GM23248 (cell line): ENCODE results near the gene SRF. TPM values are rescaled to one million over a fixed set of nuclear protein-coding genes. Genes with fewer than 3 reads are reported as not detected.
"Not testable (repeated sequence)": the region's sequence is repeated elsewhere in the genome, so short reads cannot be mapped to it uniquely, and the experiment has no call there.

Experiments
- DNase-seq: peaks from one replicate; pipeline ENCODE4 v3.0.0-alpha.2; 2015
- H2AFZ ChIP-seq: fragments of 200-600 bp; sonication (generic); 2 replicates; pipeline ENCODE4 v1.6.1; 2016; ENCODE audit warnings: antibody characterized with exemption
- H3F3A ChIP-seq: fragments of 200-600 bp; sonication (generic); 2 replicates; pipeline ENCODE4 v1.6.1; 2016; ENCODE audit warnings: mild to moderate bottlenecking, antibody characterized with exemption, mixed run types; ENCODE audit not compliant: insufficient read depth
- H3K27ac ChIP-seq: fragments of 200-600 bp; sonication (generic); 2 replicates; pipeline ENCODE4 v1.5.1; 2016; ENCODE audit warnings: mild to moderate bottlenecking
- H3K27me3 ChIP-seq: fragments of 200-600 bp; sonication (generic); replicated peaks from 2 replicates; pipeline ENCODE4 v1.6.1; 2016; ENCODE audit warnings: mild to moderate bottlenecking; ENCODE audit not compliant: insufficient read depth
- H3K36me3 ChIP-seq: fragments of 200-600 bp; sonication (generic); 2 replicates; pipeline ENCODE4 v1.6.1; 2016; ENCODE audit warnings: low read depth, mild to moderate bottlenecking
- H3K4me1 ChIP-seq: fragments of 200-600 bp; sonication (generic); 2 replicates; pipeline ENCODE4 v1.6.1; 2016; ENCODE audit warnings: mild to moderate bottlenecking; ENCODE audit not compliant: insufficient read depth
- H3K4me2 ChIP-seq: fragments of 200-600 bp; sonication (generic); one replicate; pipeline ENCODE4 v1.6.1; 2016; ENCODE audit warnings: mild to moderate bottlenecking; ENCODE audit not compliant: unreplicated experiment
- H3K4me3 ChIP-seq: fragments of 200-600 bp; sonication (generic); 2 replicates; pipeline ENCODE4 v1.5.1; 2016; ENCODE audit warnings: mild to moderate bottlenecking
- H3K79me2 ChIP-seq: fragments of 200-600 bp; sonication (generic); 2 replicates; pipeline ENCODE4 v1.6.1; 2016; ENCODE audit warnings: mild to moderate bottlenecking; ENCODE audit not compliant: insufficient read depth
- H3K9ac ChIP-seq: fragments of 200-600 bp; sonication (generic); 2 replicates; pipeline ENCODE4 v1.6.1; 2016; ENCODE audit warnings: mild to moderate bottlenecking
- H3K9me2 ChIP-seq: fragments of 200-600 bp; sonication (generic); 2 replicates; pipeline ENCODE4 v1.6.1; 2016; ENCODE audit warnings: mixed run types, mild to moderate bottlenecking, moderate library complexity; ENCODE audit not compliant: insufficient read depth
- H3K9me3 ChIP-seq: fragments of 200-600 bp; sonication (generic); one replicate; pipeline ENCODE4 v1.6.1; 2017; ENCODE audit warnings: low read depth
- H4K20me1 ChIP-seq: fragments of 200-600 bp; sonication (generic); 2 replicates; pipeline ENCODE4 v1.6.0; 2016; ENCODE audit not compliant: insufficient read depth
- EZH2 ChIP-seq: fragments of 200-600 bp; sonication (generic); IDR thresholded peaks from 2 replicates; pipeline ENCODE4 v1.6.1; 2018; ENCODE audit warnings: antibody characterized with exemption, mild to moderate bottlenecking; ENCODE audit not compliant: insufficient read depth, poor library complexity, severe bottlenecking
- EZH2phosphoT487 ChIP-seq: fragments of 200-600 bp; sonication (generic); IDR thresholded peaks from 2 replicates; pipeline ENCODE4 v1.6.1; 2018; ENCODE audit warnings: antibody characterized with exemption, moderate library complexity, mild to moderate bottlenecking, low read depth; ENCODE audit not compliant: insufficient read depth
- WGBS, 2 experiments: methylation state at CpG; one replicate each; pipeline ENCODE4 v1.1.6; 2015 to 2017; ENCODE audit warnings: low lambda C conversion rate in 2 of 2, low coverage in 1 of 2; ENCODE audit errors: missing lambda C conversion rate in 2 of 2; 5-methylcytosine and 5-hydroxymethylcytosine counted together
- in situ Hi-C: fragments of 300-500 bp; cut with MboI; formaldehyde crosslinking; loops from 2 replicates; pipeline ENCODE4 v1.15.0; 2020
- polyA plus RNA-seq: library from polyadenylated mRNA; unstranded; fragments of >200 nt; fragmentation: Nextera tagmentation; extraction: Ambion mirVana; gene quantifications from 2 replicates; pipeline ENCODE4 v1.2.1, GENCODE V29; 2016
- total RNA-seq: library from RNA; depleted of rRNA; stranded (reverse); fragments of >200 nt; shearing (Covaris generic); gene quantifications from 2 replicates; pipeline ENCODE4 v1.2.3, GENCODE V29; 2014

SRF gene
- total and polyA plus RNA-seq, 2 experiments from 2014 or later: 3.3 to 29.6 TPM

DNA sequence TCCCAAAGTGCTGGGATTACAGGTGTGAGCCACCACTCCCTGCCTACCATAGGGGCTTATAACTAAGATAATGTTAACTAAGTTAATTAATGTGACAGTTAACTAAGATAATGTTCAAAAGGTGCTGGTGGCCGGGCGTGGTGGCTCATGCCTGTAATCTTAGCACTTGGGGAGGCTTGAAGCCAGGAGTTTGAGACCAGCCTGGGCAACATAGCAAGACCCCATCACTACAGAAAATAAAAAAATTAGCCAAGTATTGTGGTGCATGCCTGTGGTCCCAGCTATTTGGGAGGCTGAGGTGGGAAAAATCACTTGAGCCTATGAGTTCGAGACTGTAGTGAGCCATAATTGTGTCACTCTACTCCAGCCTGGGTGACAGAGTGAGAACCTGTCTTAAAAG lies 32.8 kb upstream of the SRF start:
- no peaks in the 10 kb centered on the region for H3K36me3 ChIP-seq
- in situ Hi-C loops: no loop called here
- DNase-seq: no peak

GRCh38 chr6:43139973-43140372 lies 31.1 kb upstream of the SRF start:
- H3K36me3 ChIP-seq, H2AFZ ChIP-seq, H3K9ac ChIP-seq, H3K4me2 ChIP-seq, H3K4me3 ChIP-seq, DNase-seq, H3K27me3 ChIP-seq, H3K79me2 ChIP-seq, H3K27ac ChIP-seq, H3K9me2 ChIP-seq, H3K4me1 ChIP-seq, H4K20me1 ChIP-seq, H3K9me3 ChIP-seq: not testable (repeated sequence)
- WGBS, 2 experiments: 83 to 88% methylated on average over 11 of the region's 11 CpGs
- in situ Hi-C loops: loop anchor here (10.0 kb wide), 1 partner anchor 235 kb away; no protein-coding TSS in a partner anchor
- peaks cover 12% of the 10 kb centered on the region for H3F3A ChIP-seq

More for the DNA sequence above, 32.8 kb upstream of the SRF start:
- no peak overlapping the region for H2AFZ ChIP-seq
- no peaks in the 10 kb centered on the region for H3K9me3 ChIP-seq
- no peaks in the 10 kb centered on the region for H4K20me1 ChIP-seq
- no peaks in the 10 kb centered on the region for H3K27me3 ChIP-seq
- H3K4me3 ChIP-seq: no peak overlapping the region
- TF ChIP-seq EZH2: no peak
- no peak for TF ChIP-seq EZH2phosphoT487
- no peak overlapping the region for H3K27ac ChIP-seq
- no peak overlapping the region for H3K4me2 ChIP-seq
- H3K4me1 ChIP-seq: no peaks in the 10 kb centered on the region
- H3F3A ChIP-seq: peaks cover 12% of the 10 kb centered on the region
- H3K79me2 ChIP-seq: no peaks in the 10 kb centered on the region
- H3K9me2 ChIP-seq: no peaks in the 10 kb centered on the region
- no peak overlapping the region for H3K9ac ChIP-seq
- 89 to 90% methylated on average over 3 of the region's 3 CpGs for WGBS, 2 experiments

DNA sequence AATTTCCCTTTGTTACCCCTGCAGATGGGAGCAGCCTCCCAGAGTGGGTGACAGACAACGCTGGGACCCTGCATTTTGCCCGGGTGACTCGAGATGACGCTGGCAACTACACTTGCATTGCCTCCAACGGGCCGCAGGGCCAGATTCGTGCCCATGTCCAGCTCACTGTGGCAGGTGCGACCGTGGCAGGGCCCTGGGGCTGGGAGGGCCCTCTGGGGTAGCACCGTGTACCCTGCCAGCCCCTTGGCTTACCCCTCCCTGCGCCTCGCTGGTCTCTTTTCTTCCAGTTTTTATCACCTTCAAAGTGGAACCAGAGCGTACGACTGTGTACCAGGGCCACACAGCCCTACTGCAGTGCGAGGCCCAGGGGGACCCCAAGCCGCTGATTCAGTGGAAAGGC lies 29.4 kb upstream of the SRF start:
- no peaks in the 10 kb centered on the region for H4K20me1 ChIP-seq
- DNase-seq: no peak
- no peak overlapping the region for H3K9ac ChIP-seq
- H3K4me2 ChIP-seq: no peak overlapping the region
- 76 to 77% methylated on average over 12 to 16 of the region's 16 CpGs for WGBS, 2 experiments
- no peaks in the 10 kb centered on the region for H3K4me1 ChIP-seq
- no peaks in the 10 kb centered on the region for H3K27me3 ChIP-seq
- H3K36me3 ChIP-seq: 0 out of 2 replicates have a peak, but pooled peaks cover 3% of the 10 kb centered on the region
- H3F3A ChIP-seq: peaks cover 12% of the 10 kb centered on the region
- no peak overlapping the region for H2AFZ ChIP-seq
- no peaks in the 10 kb centered on the region for H3K79me2 ChIP-seq
- TF ChIP-seq EZH2 (no peak), EZH2phosphoT487 (no peak)
- in situ Hi-C loops: loop anchor here (10.0 kb wide), 1 partner anchor 237 kb away; no protein-coding TSS in a partner anchor
- no peaks in the 10 kb centered on the region for H3K9me2 ChIP-seq
- no peak overlapping the region for H3K27ac ChIP-seq
- no peaks in the 10 kb centered on the region for H3K9me3 ChIP-seq
- H3K4me3 ChIP-seq: no peak overlapping the region

- no peak overlapping the region for H2AFZ ChIP-seq
- H3K27ac ChIP-seq: no peak overlapping the region
- H3K9me2 ChIP-seq: no peaks in the 10 kb centered on the region
- no peak overlapping the region for H3K4me3 ChIP-seq
- H3K4me2 ChIP-seq: no peak overlapping the region
- no peaks in the 10 kb centered on the region for H3K27me3 ChIP-seq
- H3K9ac ChIP-seq: no peak overlapping the region
- H3K36me3 ChIP-seq: 0 out of 2 replicates have a peak, but pooled peaks cover 3% of the 10 kb centered on the region
- no peaks in the 10 kb centered on the region for H3K4me1 ChIP-seq
- TF ChIP-seq EZH2: no peak
- no peak for TF ChIP-seq EZH2phosphoT487
- H3K79me2 ChIP-seq: no peaks in the 10 kb centered on the region
- no peaks in the 10 kb centered on the region for H4K20me1 ChIP-seq
- 69 to 72% methylated on average over 14 of the region's 14 CpGs for WGBS, 2 experiments
- DNase-seq: no peak
- no peaks in the 10 kb centered on the region for H3K9me3 ChIP-seq
- in situ Hi-C loops: loop anchor here (10.0 kb wide), 1 partner anchor 237 kb away; no protein-coding TSS in a partner anchor
- H3F3A ChIP-seq: peaks cover 12% of the 10 kb centered on the region
Observed at GRCh38 chr6:43142101-43142500, 29.0 kb upstream of the SRF start.
